Cardiac fibroblast (primary cell): Measurements from ENCODE around the gene RPL15.
A peak's percentile ranks its signal among the peaks of the same experiment; 100 is the strongest.
"Not testable (repeated sequence)": the region's sequence is repeated elsewhere in the genome, so short reads cannot be mapped to it uniquely, and the experiment has no call there.

Source experiments
- DNase-seq, 2 donors: peaks; one replicate each; pipeline versions ENCODE4 v3.0.0 to v3.0.0-alpha.2; 2010; ENCODE audit warnings: low read depth in 2 of 2
- H3K4me3 ChIP-seq, 2 donors: replicated peaks in 1 of 2; 1 replicate in 1 of 2; 2 replicates in 1 of 2; pipeline ENCODE4 v1.5.1; 2011; ENCODE audit warnings: low read depth in 2 of 2, low read length in 2 of 2, mild to moderate bottlenecking in 2 of 2, moderate library complexity in 1 of 2
- TF ChIP-seq, protein P1 (sequence below): IDR thresholded peaks from one replicate; pipeline ENCODE4 v1.5.1; 2011; ENCODE audit warnings: low read depth, mild to moderate bottlenecking, low read length, inconsistent platforms

The RPL15 gene

DNA sequence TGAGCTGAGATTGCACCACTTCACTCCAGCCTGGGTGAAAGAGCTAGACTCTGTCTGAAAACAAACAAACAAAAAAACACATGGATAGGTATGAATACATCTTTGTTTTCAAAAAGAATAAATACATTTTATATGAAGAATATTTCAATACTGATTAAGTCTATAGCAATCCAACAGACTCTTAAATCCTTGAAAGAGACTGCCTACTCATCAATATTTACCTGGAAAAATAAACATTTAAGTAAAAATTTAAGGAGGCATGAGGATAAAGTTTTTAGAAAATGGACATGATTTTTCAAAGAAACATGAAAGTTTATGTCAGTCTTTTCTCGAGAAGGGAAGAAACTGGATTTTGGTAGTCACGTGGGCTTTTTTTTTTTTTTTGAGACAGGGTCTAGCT, 5.5 kb upstream of the RPL15 start:
- H3K4me3 ChIP-seq, result no peak overlapping the region

GRCh38 chr3:23912335-23912734, 4.6 kb upstream of the RPL15 start:
- not testable (repeated sequence) for DNase-seq, H3K4me3 ChIP-seq

More for the DNA sequence above, 5.5 kb upstream of the RPL15 start:
- TF ChIP-seq, protein P1, sequence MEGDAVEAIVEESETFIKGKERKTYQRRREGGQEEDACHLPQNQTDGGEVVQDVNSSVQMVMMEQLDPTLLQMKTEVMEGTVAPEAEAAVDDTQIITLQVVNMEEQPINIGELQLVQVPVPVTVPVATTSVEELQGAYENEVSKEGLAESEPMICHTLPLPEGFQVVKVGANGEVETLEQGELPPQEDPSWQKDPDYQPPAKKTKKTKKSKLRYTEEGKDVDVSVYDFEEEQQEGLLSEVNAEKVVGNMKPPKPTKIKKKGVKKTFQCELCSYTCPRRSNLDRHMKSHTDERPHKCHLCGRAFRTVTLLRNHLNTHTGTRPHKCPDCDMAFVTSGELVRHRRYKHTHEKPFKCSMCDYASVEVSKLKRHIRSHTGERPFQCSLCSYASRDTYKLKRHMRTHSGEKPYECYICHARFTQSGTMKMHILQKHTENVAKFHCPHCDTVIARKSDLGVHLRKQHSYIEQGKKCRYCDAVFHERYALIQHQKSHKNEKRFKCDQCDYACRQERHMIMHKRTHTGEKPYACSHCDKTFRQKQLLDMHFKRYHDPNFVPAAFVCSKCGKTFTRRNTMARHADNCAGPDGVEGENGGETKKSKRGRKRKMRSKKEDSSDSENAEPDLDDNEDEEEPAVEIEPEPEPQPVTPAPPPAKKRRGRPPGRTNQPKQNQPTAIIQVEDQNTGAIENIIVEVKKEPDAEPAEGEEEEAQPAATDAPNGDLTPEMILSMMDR, result no peak
- no peak for DNase-seq

DNA sequence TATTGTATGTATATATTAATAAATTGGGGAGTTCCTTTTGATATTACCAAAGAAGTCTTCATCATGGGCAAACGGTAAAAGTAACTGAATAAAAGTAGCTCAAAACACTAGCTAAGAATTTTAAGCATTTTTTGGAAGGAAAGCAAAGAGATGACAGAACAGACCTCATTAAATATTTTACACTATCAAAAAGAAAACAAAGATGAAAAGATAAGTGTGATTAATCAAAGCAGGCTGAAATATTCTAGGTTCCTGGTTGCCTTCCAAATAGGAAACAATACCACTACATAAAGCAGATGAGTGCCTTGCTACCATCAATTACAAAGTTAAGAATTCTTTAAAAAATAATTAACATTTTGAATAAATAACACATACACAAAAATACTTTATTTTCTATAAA, 3.8 kb upstream of the RPL15 start:
- TF ChIP-seq, protein P1, result no peak
- DNase-seq, result no peak
- H3K4me3 ChIP-seq, result no peak overlapping the region

GRCh38 chr3:23913873-23914743, 2.8 kb upstream of the RPL15 start:
- no peak overlapping the region for H3K4me3 ChIP-seq
- TF ChIP-seq, protein P1, result no peak
- no peak for DNase-seq

- TF ChIP-seq, protein P1, result no peak
- peak overlapping the region; percentile 95 to 96 for H3K4me3 ChIP-seq
- DNase-seq, result peak; percentile 48 to 62
Observed at GRCh38 chr3:23915537-23916108, 1.3 kb upstream of the RPL15 start.

GRCh38 chr3:23916152-23916885, 613 bp upstream of the RPL15 start:
- TF ChIP-seq, protein P1, result no peak
- H3K4me3 ChIP-seq, result peak overlapping the region; percentile 95 to 96
- DNase-seq, result peak in 1 of 2 donors; percentile 3

DNA sequence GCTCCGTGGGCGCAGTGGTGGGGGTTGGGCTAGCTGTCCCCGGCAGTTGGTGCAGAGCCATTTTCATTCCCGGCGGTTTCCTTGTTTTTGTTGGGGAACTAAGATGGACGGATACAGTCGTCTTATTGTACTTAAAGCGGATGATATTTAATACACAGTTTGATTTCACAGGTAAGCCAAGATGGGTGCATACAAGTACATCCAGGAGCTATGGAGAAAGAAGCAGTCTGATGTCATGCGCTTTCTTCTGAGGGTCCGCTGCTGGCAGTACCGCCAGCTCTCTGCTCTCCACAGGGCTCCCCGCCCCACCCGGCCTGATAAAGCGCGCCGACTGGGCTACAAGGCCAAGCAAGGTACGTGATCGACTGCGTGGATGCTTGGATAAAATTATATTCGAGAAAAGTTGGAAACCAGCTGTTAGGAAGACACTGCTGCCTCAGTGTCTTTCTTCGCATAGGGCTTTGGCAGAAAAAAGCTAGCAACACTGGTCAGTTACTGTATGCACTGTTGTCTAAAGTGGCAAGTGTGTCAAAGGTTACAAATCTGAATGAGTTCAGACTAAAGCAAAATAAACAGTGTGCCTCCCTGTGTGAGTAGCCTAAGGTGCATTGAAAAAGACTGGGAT, 859 bp downstream of the RPL15 start:
- peak in 1 of 2 donors; percentile 6 for DNase-seq

DNA sequence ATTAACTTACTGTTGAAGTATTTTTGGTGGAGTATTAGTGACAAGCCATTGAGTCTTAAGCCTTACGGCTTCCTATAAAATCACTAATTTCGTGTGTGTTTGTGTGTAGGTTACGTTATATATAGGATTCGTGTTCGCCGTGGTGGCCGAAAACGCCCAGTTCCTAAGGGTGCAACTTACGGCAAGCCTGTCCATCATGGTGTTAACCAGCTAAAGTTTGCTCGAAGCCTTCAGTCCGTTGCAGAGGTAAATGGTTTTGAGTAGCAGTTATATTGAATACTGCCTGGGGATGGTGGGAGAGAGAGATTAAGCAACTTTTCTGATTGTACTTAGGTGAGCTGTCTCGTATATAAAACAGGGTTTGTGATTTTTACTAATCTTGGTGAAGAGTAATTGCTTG, 1.4 kb downstream of the RPL15 start:
- DNase-seq, result peak in 1 of 2 donors; percentile 2

More for the DNA sequence above, 859 bp downstream of the RPL15 start:
- H3K4me3 ChIP-seq, result peak overlapping the region; percentile 95 to 96

More for the DNA sequence above, 1.4 kb downstream of the RPL15 start:
- H3K4me3 ChIP-seq, result peak overlapping the region; percentile 95 to 96
